Frontal cortex (tissue), 4 donors: Measurements from ENCODE around the gene OLFM1. TPM values are rescaled to one million over a fixed set of nuclear protein-coding genes. Genes with fewer than 3 reads are reported as not detected.

ENCODE experiments used
- DNase-seq, 2 donors: peaks; one replicate each; pipeline ENCODE4 v3.0.0; 2012; ENCODE audit warnings: low spot score in 2 of 2
- FAIRE-seq: peaks from 2 replicates; lab custom pipeline; 2012; peaks lifted over from hg19 to GRCh38; lab: Jason Lieb, UNC
- total RNA-seq: library from RNA; depleted of rRNA; stranded (reverse); fragments of >200 nt; gene quantifications from one replicate; pipeline ENCODE4 v1.2.3, GENCODE V29; 2014
- donor health status: control.
- donor health status: control.
- donor health status: control.

Gene OLFM1
- total RNA-seq, 1 donor from 2014 or later = 69.7 TPM

- FAIRE-seq (no peak), DNase-seq (no peak)
These were observed 625 bp upstream of the OLFM1 start for GRCh38 chr9:135086597-135087488.

DNA sequence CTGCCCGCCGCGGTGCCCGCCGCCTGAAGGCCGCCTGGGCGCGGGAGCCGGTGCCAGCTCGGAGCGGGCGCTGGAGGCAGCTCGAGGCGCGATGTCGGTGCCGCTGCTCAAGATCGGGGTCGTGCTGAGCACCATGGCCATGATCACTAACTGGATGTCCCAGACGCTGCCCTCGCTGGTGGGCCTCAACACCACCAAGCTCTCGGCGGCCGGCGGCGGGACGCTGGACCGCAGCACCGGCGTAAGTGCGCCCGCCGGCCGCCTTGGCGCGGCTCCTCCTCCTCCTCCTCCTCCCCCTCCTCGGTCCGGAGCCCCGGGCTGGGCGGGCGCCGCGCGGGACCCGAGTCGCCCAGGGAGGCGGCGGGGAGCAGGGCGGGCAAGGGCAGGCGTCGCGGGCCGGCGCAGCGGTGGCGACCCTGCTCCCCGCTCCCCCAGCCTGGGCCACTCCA lies 455 bp downstream of the OLFM1 start:
- DNase-seq = no peak
- no peak for FAIRE-seq

DNA sequence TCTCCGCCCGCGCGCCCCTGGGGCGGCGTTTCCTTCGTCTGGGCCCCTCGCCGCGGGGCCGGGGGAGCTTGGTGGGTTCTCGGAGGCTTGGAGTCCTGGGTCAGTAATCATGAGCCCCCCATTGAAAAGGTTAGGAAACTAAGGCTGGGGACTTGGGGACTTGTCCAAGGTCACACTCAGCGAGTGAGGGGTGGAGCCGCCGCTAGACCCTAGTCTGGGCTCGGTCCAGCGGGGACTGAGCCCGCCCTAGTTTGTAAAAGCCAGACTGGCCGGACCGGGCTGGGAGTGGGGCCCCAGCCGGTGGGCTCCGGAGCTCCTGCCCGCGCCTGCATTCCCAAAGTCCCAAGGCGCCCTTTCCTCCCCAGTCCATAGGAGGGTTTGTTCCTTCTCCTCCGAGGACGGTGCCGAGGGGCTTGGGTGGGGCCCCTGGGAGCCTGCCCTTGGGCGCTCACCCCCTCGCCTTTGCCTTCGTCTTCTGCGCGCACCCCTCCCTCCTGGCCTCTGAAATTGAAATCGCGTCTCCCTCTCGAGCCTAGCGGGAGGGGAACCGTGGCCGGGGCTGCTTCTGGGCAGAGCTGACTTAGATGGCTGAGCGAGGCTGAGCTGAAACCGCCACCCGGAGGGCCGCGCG lies 995 bp downstream of the OLFM1 start:
- FAIRE-seq (no peak), DNase-seq (no peak)

DNA sequence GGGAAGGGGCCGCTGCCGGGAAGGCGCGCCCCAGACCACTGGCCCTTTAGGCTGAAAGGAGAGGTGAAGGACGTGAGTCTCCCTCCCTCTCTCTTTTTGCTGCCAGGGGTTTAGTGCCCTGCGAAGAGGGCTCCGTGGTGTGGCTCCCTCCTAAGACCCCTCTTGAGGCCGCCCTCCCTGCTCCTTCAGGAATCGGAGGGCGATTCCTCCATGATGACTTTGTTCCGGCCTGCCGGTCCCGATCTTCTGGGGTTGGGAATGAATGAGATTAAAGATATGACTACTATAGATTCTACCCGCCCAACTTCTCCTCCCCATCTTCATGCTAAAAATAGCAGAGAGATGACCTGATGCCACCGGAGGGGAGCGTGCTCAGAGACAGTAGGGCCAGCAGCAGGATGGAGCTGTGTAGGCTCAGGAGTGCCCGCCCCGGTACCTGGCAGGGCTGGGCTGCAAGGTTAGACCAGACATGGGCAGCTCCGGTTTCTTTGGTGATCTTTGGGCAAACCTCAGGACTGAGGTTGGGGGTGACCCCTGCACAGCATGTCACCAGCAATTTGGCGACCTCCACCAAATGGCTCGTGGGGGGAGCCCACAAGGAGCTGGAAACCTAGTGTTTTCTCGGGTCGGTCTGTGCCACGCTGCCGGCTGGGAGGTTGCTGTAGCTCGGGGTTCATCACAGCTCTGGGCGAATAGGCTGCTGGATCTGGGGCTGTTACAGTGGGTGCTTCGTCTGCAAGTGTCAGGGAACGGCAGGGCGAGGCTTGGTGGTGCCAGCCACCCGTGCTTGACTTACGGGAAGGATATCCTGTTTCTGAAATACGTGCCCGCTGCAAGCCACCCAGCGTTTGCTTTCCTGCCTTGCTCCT lies 1.7 kb downstream of the OLFM1 start:
- DNase-seq (no peak), FAIRE-seq (no peak)

- FAIRE-seq (no peak), DNase-seq (no peak)
These were observed 2.6 kb downstream of the OLFM1 start for GRCh38 chr9:135090081-135090480.

GRCh38 chr9:135090547-135090946 lies 3.1 kb downstream of the OLFM1 start:
- no peak for FAIRE-seq
- DNase-seq = no peak

GRCh38 chr9:135091545-135091944 lies 4.1 kb downstream of the OLFM1 start:
- no peak for FAIRE-seq
- DNase-seq = no peak

- DNase-seq (no peak), FAIRE-seq (no peak)
These were observed 5.6 kb downstream of the OLFM1 start for GRCh38 chr9:135093111-135093510.

GRCh38 chr9:135093911-135094584 lies 6.6 kb downstream of the OLFM1 start:
- FAIRE-seq = no peak
- DNase-seq = no peak

DNA sequence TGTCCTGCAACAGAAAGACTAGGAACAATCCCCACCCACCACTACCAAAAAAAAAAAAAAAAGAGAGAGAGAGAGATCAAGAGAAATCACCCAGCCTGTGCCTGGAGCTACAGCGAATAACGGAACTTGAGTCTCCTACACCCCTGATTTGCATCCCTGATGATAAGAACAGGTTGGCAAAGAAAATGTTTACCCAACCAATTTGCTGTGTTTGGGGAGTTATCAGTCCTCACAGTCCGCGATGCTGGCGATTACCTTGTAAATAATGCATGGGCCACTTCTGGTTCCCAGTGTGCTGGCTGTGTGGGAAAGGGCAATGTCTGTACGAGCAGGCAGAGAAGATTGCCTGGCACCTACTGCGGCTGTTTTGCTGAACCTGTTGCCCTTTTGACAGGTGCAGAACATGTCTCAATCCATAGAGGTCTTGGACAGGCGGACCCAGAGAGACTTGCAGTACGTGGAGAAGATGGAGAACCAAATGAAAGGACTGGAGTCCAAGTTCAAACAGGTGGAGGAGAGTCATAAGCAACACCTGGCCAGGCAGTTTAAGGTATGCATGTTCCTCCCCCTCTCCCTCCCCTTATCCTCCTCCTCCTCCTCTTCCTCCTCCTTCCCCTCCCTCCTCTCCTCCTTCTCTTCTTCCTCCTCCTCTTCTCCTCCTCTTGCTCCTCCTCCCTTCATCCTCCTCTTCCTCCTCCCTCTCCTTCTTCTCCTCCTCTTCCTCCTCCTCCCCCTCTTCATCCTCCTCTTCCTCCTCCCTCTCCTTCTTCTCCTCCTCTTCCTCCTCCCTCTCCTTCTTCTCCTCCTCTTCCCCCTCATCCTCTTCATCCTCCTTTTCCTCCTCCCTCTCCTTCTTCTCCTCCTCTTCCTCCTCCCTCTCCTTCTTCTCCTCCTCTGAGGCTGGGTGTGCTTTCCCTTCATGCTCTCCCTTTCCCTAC lies 8.3 kb downstream of the OLFM1 start:
- no peak for DNase-seq
- no peak for FAIRE-seq

- DNase-seq (no peak), FAIRE-seq (no peak)
These were observed 9.0 kb downstream of the OLFM1 start for GRCh38 chr9:135096408-135096895.

DNA sequence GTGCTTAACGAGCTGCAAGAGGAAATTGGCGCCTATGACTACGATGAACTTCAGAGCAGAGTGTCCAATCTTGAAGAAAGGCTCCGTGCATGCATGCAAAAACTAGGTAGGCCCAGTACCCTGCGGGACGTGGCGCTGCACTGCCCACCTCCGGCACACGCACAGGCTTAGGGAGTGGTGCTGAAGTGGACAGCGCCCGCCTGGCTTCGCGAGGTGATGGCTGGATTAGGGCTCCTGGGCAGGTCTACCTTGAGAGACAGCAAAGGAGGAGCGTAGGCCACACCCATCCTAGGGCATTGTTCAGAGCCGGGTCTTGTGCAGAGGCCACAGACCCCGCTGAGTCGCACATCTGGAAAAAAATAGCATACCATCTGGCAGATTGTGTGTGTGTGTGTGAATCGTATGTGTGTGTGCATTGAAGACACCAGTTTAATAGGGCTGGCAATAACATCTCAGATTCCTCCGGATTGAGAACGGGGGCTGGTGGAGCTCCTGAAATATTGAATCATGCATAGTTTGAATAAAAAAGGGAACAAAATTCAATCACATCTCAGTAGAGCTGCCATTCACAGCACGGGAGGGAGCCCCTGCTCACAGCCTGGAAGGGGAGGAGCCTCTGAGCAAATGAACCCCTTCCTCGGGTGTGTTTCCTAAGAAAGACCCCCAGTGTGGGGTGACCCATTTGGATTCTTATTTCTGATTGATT lies 11.1 kb downstream of the OLFM1 start:
- DNase-seq (no peak), FAIRE-seq (no peak)

- no peak for DNase-seq
- no peak for FAIRE-seq
These were observed 12.1 kb downstream of the OLFM1 start for GRCh38 chr9:135099574-135099973.

DNA sequence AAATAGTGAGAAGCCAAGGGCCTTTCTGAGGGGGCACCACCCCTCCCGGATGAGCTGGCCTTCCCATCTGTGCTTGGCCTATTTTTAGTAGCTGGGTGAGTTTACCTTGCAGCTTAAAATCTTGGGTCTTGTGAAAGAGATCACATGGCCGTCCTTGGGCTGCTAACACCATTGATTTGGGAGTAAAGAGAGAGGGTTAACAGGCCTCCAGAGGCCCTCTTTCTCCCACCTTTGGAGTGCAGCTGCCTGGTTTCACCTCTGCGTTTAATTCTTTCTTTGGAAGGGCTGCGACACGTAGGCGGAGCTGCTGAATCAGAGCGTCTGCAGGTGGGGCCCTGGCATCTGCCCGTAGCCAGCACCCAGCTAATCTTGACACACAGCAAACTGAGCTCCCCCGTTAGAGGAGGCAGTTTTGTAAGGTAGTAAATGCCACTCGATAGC lies 12.8 kb downstream of the OLFM1 start:
- DNase-seq (no peak), FAIRE-seq (no peak)

GRCh38 chr9:135100725-135101410 lies 13.4 kb downstream of the OLFM1 start:
- no peak for DNase-seq
- no peak for FAIRE-seq

- no peak for FAIRE-seq
- no peak for DNase-seq
These were observed 14.0 kb downstream of the OLFM1 start for GRCh38 chr9:135101486-135101885.

DNA sequence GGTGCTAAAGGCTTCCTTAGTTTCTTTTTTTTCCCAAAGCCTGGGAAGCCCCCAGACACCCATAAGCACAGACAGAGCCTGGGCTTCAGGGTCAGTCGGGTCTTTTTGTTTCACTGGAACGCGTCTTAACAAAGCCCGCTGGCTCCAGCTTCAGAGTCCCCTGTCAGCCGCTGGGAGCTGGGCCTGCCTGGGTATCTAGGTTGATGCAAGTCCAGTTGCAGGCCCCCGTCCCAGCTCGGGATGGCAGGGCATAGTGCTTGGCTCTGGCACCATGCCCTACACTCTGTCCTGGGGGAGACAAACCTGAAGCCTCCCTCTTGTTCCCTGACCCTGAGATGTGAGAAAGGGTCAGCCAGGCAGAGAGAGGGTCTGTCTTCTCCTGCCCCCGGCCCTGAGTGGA lies 14.5 kb downstream of the OLFM1 start:
- FAIRE-seq = no peak

More for the DNA sequence above, 14.5 kb downstream of the OLFM1 start:
- DNase-seq = no peak
